Tracheal epithelial cell (primary cell): ENCODE measurements around the gene PAGE2B. TPM values are rescaled to one million over a fixed set of nuclear protein-coding genes. Genes with fewer than 3 reads are reported as not detected.

ENCODE experiments used
- total RNA-seq: library from RNA; depleted of rRNA; stranded (reverse); fragments of >200 nt; gene quantifications from 2 replicates; pipeline ENCODE4 v1.2.1, GENCODE V29; 2014

PAGE2B gene
- not detected in 2 replicates for total RNA-seq

GRCh38 chrX:55074851-55075467 is at the start of gene PAGE2B:
PAGE2B (plus strand) TSS chrX:55075030; CDS start chrX:55076042, 1,012 bp downstream.

GRCh38 chrX:55030271-55031205 is 44.3 kb upstream of the PAGE2B start, which contains the start of gene ALAS2:
ALAS2 (minus strand) TSS chrX:55030977; CDS start chrX:55026000, 4,977 bp downstream.

GRCh38 chrX:55088795-55089489 is 14.1 kb downstream of the PAGE2B start, which contains the start of gene PAGE2:
PAGE2 (plus strand) TSS chrX:55089018; CDS start chrX:55090021, 1,003 bp downstream.

Other genes starting within 250 kb of the PAGE2B start
- 2.4 TPM in 1 of 2 replicates, not detected in the other for gene TRO, start 154.2 kb upstream of the PAGE2B start, total RNA-seq
- not detected in 2 replicates for gene PFKFB1, start 80.8 kb upstream of the PAGE2B start, total RNA-seq
- gene APEX2, start 74.7 kb upstream of the PAGE2B start, total RNA-seq: 10.2 and 11.6 TPM in 2 replicates
- gene ALAS2, start 44.1 kb upstream of the PAGE2B start, total RNA-seq: not detected in 2 replicates
- not detected in 2 replicates for gene PAGE2, start 14.0 kb downstream of the PAGE2B start, total RNA-seq
- gene PAGE5, start 145.3 kb downstream of the PAGE2B start, total RNA-seq: not detected in 2 replicates
- not detected in 2 replicates for gene PAGE3, start 189.9 kb downstream of the PAGE2B start, total RNA-seq